Measurements from ENCODE around the gene GXYLT2. TPM values are rescaled to one million over a fixed set of nuclear protein-coding genes. Genes with fewer than 3 reads are reported as not detected.

Gene GXYLT2
- total and polyA plus RNA-seq, 2 of the 13 experiments (the other 11 are each of a cell fraction or from before 2014, with no cell fraction given), result 4.3 to 6.9 TPM

DNA sequence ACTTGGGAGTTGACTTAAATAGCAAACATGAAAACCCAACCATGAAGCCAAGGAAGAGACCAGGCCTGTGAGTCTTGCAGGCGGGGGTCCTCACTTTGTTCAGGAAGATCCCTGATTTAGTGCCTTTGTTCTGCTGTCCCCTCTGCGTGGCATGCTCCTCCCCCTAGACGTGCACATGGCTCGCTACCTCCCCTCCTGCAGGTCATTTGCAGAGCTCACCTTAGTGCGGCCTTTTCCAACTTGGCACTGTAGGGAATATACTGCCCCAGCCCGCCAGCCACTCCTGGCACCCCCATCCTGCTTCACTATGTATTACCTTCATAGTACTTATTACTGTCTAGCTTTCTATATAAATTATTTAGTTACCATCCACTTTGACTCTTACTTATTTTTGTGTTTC, 18.3 kb downstream of the GXYLT2 start:
- no peak overlapping the region for H3K4me3 ChIP-seq (replicated peaks in 1 of 3; ENCODE audit: insufficient read depth in 1 of 3, low read depth in 2 of 3, low read length in 3 of 3)
- no TSS peak for BruUV-seq (replicated peaks)
- H3K27ac ChIP-seq (ENCODE audit: extremely low read length, insufficient read depth, low read length), result no peak overlapping the region
- H3K9ac ChIP-seq (ENCODE audit: insufficient read depth, low read depth, low read length), result no peak overlapping the region
- H2AFZ ChIP-seq (ENCODE audit: low read length), result no peak overlapping the region
- intact Hi-C loops (cut with micrococcal nuclease; ENCODE audit: unreplicated experiment), result no loop called here
- ChIA-PET POLR2A (no interaction called here), CTCF (ENCODE audit: low intra/inter-chr PET ratio, low total read pairs) (no interaction called here)
- ATAC-seq (no peak), FAIRE-seq (no peak), DNase-seq (ENCODE audit: low spot score) (no peak)
- no peaks in the 10 kb centered on the region for H3K27me3 ChIP-seq (ENCODE audit: control insufficient read depth in 1 of 2, insufficient read depth in 2 of 2, low read length in 2 of 2)
- H4K20me1 ChIP-seq (ENCODE audit: insufficient read depth, low read length), result no peaks in the 10 kb centered on the region
- no peaks in the 10 kb centered on the region for H3K9me3 ChIP-seq (ENCODE audit: low read length)
- in situ Hi-C loops (cut with HindIII; ENCODE audit: extremely low pct_ligation_motif_present, low pct_unique_long_range_greater_than_20kb), result no loop called here
- WGBS (ENCODE audit: low lambda C conversion rate), result 97% methylated on average over 6 of the region's 6 CpGs
- TF ChIP-seq TCF7 (IDR thresholded peaks at IDR 0.05; ENCODE audit: low read depth), result no peak
- TF ChIP-seq ZNF883 (CRISPR knock-in tag; IDR thresholded peaks at IDR 0.05; ENCODE audit: not compliant biosample characterization), result no peak
- TF ChIP-seq, protein P1, sequence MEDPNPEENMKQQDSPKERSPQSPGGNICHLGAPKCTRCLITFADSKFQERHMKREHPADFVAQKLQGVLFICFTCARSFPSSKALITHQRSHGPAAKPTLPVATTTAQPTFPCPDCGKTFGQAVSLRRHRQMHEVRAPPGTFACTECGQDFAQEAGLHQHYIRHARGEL (CRISPR knock-in tag; IDR thresholded peaks at IDR 0.05), result no peak
- TF ChIP-seq KMT2A (CRISPR knock-in tag; IDR thresholded peaks at IDR 0.05), result no peak
- TF ChIP-seq, protein P2, sequence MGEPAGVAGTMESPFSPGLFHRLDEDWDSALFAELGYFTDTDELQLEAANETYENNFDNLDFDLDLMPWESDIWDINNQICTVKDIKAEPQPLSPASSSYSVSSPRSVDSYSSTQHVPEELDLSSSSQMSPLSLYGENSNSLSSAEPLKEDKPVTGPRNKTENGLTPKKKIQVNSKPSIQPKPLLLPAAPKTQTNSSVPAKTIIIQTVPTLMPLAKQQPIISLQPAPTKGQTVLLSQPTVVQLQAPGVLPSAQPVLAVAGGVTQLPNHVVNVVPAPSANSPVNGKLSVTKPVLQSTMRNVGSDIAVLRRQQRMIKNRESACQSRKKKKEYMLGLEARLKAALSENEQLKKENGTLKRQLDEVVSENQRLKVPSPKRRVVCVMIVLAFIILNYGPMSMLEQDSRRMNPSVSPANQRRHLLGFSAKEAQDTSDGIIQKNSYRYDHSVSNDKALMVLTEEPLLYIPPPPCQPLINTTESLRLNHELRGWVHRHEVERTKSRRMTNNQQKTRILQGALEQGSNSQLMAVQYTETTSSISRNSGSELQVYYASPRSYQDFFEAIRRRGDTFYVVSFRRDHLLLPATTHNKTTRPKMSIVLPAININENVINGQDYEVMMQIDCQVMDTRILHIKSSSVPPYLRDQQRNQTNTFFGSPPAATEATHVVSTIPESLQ (CRISPR knock-in tag; conservative IDR thresholded peaks at IDR 0.05), result no peak
- no peak for TF ChIP-seq RAD21 (CRISPR knock-in tag; IDR thresholded peaks at IDR 0.05)
- TF ChIP-seq ZNF724P (CRISPR knock-in tag; IDR thresholded peaks at IDR 0.05; ENCODE audit: borderline replicate concordance), result no peak
- no peak for TF ChIP-seq ZNF337 (CRISPR knock-in tag; IDR thresholded peaks at IDR 0.05; ENCODE audit: borderline replicate concordance, low read depth)
- TF ChIP-seq ARNT2 (CRISPR knock-in tag; IDR thresholded peaks at IDR 0.05; ENCODE audit: low read depth), result no peak
- no peak for TF ChIP-seq PHF5A (CRISPR knock-in tag; IDR thresholded peaks at IDR 0.05; ENCODE audit: low read depth, unreplicated experiment)
- TF ChIP-seq SMYD3 (CRISPR knock-in tag; IDR thresholded peaks at IDR 0.05), result no peak
- TF ChIP-seq SKI (IDR thresholded peaks at IDR 0.05; ENCODE audit: partially characterized antibody), result no peak
- no peak for TF ChIP-seq TCF7L2 (IDR thresholded peaks at IDR 0.05; ENCODE audit: low read depth, low read length)
- H3K79me2 ChIP-seq (ENCODE audit: insufficient read depth, low read length), result no peaks in the 10 kb centered on the region
- no peak overlapping the region for H3K4me2 ChIP-seq (ENCODE audit: low read depth, low read length)
- H3K4me1 ChIP-seq (ENCODE audit: insufficient read depth, low read length), result peaks cover 6% of the 10 kb centered on the region
- peaks cover 0 to 3% of the 10 kb centered on the region in 2 experiments; a peak in 1 of 5 replicates for H3K36me3 ChIP-seq (replicated peaks in 1 of 2; ENCODE audit: control insufficient read depth in 1 of 2, insufficient read depth in 2 of 2, low read length in 2 of 2)

Measured in HepG2 (cell line).